ENCODE measurements around the gene UQCR10.

DNA sequence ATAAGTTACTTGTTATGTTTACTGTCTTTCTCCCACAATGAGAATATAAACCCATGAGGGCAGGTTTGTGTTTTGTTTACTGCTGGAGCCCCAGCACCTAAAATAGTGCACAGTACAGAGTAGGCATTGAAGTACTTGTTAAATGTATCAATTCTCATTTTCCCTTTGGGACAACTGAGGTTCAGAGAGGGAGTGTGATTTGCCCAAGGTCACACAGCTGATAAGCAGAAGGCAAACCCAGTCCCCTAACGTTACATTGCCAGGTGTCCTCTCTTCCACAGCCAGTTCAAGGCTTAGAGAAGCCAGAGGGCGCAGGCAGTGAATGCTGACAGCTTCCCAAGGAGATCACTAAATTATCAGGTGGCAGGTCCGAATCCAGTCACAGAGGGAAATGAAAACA, 17.1 kb upstream of the UQCR10 start:
- no peak for TF ChIP-seq POLR2A (IDR thresholded peaks at IDR 0.05)
- TF ChIP-seq, protein P1, sequence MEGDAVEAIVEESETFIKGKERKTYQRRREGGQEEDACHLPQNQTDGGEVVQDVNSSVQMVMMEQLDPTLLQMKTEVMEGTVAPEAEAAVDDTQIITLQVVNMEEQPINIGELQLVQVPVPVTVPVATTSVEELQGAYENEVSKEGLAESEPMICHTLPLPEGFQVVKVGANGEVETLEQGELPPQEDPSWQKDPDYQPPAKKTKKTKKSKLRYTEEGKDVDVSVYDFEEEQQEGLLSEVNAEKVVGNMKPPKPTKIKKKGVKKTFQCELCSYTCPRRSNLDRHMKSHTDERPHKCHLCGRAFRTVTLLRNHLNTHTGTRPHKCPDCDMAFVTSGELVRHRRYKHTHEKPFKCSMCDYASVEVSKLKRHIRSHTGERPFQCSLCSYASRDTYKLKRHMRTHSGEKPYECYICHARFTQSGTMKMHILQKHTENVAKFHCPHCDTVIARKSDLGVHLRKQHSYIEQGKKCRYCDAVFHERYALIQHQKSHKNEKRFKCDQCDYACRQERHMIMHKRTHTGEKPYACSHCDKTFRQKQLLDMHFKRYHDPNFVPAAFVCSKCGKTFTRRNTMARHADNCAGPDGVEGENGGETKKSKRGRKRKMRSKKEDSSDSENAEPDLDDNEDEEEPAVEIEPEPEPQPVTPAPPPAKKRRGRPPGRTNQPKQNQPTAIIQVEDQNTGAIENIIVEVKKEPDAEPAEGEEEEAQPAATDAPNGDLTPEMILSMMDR (IDR thresholded peaks at IDR 0.05) = no peak

All from thyroid gland (tissue), 4 donors.